ENCODE results near the gene CPLX1.
"Not testable (repeated sequence)": the region's sequence is repeated elsewhere in the genome, so short reads cannot be mapped to it uniquely, and the experiment has no call there.

Gene CPLX1

DNA sequence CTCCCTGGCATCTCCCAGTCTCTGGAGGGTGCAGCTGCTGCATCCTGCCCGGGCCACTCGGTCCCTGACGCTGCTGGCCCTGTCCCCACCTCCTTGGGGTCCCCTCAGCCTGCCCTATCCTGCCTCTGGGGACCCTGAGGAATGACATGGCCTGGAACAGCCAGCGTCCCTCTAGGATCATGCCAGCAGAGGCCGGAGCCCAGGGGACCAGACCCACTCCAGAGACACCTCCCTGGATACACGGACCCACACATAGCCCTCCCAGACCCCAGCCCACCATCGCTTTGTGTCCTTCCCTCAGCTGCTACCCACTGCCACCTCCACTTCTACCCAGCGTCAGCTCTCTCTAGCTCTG, 35.5 kb downstream of the CPLX1 start:
- no peak for DNase-seq

GRCh38 chr4:789571-790465, 36.1 kb downstream of the CPLX1 start:
- no peak for DNase-seq

DNA sequence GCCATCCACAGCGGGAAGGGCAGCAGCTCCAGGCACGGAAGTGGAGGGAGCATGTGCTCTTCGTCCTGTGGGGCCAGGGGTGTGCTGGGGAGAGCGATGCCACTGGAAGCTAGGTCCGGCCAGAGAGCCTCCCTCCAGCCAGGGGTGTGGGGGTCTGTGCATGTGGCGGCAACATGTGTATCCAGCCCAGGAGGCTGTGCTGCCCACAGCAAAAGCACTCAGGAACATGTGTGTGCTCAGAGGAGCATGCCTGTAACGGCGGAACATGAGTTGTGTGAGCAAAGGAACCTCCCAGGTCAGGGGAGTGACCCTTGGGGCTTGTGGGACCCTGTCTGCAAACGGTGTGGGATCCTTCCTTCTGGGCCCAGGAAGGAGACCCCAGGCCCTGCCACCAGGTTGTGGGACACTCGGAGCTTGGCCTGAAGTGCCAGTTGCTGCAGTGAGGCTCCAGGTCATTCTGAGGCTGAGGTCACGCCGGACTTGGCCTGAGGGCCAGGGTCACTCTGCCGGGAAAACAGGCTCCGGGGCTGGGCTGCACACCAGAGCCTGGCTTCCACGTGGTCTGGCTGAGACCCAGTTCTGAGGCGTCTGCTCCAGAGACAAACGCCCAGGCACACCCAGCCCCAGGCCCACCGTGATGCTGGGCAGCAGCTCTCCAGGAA, 37.2 kb downstream of the CPLX1 start:
- no peak for DNase-seq

- DNase-seq = no peak
Observed at GRCh38 chr4:788006-788635, 37.8 kb downstream of the CPLX1 start.

- no peak for DNase-seq
Observed at GRCh38 chr4:787561-787981, 38.4 kb downstream of the CPLX1 start.

DNA sequence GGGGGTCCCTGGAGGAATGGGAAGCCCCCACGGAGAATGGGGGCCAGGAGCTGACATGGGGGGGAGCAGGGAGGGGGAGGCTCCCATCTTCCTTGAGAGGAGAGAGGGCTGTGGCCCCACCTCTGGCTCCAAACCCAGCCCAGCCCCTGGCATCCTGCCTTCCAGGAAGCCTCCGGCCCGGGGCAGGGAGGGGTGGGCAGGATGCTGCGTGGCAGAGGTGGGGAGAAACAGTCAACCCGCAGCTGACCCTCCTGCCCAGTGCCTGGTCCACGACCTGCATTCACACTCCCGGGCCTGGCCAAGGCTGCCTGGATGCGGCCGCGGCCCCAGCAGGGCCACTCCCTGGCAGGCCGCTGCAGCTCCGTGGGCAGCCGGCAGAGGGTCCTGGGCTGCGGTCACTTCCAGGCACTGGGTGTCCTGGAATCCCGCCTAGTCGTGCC, 39.0 kb downstream of the CPLX1 start:
- no peak for DNase-seq

DNA sequence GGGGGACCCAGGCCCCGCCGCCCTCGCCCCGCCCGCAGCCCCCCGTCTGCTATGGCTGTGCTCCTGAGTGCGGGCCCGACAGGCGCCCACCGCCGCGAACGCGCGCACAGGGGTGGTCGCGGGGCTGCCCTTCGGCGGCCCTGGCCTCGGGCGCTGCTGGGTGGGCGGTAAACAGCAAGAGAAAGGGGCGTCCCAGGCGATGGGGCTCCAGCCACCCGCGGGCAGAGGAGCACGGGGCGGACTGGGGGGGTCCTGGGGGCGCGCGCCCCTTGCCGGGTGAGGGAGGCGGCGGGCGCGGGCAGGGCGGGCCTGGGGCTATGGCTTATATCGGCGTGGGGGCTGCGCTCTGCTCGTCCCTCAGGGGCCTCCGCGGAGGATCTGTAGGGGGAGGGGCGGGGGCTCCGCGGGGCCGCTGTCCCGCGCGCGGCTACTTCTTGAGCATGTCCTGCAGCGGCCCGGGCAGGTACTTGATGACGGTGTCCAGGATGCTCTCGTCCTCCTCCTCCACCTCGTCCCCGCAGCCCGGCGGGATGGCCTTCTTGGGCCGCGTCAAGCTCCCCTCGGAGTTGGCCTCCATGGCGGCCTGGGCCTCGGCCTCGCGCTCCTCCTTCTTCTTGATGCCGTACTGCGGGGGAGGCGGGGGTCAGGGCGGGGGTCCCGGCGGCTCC, 39.7 kb downstream of the CPLX1 start:
- DNase-seq = no peak

GRCh38 chr4:785332-786073, 40.4 kb downstream of the CPLX1 start:
- peak; percentile 48 for DNase-seq

- no peak for DNase-seq
Observed at GRCh38 chr4:784401-785331, 41.3 kb downstream of the CPLX1 start.

DNA sequence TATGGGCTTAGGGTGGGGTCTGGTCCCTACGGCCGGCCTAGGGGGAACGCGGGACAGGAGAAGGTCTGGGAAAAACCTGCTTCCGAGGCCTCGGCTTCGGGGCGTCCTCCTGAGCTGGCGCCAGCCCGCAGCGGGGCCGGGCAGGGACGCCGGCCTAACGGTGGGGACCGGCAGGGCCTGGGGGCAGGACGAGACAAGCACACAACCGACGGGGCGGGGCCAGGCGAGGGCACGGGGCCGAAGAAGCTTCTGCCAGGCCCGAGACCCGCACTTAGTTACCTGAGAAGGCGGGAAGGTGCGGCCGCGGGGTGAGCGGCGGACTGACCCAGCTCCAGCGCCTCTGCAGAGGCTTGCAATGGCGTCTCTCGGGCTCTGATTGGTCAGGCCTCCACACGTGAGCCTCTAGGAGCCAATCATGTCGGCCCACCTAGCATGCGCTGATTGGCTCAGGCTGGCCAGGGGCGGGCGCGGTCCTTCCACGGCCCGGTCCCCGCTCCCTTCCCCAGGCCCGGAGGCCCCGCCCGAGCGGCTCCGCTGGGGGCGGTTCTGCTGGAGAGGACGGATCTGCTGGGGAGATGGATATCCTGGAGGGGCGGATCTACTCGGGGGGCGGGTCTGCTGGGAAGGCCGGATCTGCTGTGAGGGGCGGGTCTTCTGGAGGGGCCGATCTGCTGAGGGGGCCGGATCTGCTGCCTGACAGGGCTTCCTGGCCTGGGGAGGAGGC, 44.3 kb downstream of the CPLX1 start:
- peak; percentile 99 for DNase-seq

DNA sequence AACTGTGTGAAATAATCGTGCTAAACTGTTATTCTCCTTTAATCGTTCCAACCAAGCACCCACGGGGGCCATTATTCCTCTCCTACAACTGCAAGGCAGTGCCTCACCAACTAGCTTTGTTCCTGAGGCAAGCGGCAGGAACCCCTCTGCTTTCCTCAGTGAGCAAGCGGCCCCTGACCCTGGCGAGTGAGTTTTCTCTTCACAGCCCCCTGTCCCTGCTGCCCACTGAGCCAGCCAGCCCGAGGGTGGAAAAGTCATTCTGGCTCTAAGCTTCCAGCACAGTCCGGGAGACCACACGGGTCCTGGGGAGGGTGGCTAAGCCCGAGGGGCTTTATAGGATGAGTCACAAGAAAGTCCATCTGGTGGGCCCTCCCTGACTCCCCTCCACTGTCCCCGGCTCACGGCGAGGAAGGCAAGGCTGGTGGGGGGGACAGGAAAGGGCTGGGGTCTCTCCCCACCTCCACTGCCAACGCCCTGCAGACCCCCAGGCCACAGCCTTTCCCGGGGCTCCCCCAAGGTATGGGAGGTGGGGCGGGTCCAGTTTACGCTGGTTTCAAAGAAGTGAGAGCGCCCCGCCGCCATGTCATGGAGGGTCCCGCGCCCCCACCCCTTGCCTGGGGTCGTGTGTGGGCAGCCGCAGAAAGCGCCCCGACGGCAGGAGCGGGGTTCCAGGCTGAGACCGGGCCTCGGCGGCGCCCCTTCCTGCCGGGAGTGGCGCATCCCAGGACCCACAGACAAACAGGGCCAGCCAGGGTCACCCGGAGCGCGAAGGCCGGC, 45.0 kb downstream of the CPLX1 start:
- DNase-seq = no peak

- not testable (repeated sequence) for DNase-seq
Observed at GRCh38 chr4:780255-780654, 45.7 kb downstream of the CPLX1 start.

DNA sequence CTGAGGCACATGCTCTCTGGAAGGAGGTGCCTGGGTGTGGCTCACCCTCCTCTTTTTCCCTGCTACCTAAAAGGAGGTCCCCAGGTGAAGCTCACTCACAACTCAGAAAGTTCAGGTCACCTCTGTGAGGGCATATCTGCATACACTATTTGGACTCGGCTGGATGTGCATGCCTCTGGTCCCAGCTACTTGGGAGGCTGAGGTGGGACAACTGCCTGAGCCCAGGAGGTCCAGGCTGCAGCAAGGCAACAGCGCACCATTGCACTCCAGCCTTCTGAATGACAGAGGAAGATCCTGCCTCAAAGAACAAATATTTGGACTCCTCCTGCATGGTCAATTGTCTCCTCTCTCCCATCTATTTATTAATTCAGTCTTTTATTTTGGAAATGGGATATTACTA, 46.4 kb downstream of the CPLX1 start:
- DNase-seq = no peak

DNA sequence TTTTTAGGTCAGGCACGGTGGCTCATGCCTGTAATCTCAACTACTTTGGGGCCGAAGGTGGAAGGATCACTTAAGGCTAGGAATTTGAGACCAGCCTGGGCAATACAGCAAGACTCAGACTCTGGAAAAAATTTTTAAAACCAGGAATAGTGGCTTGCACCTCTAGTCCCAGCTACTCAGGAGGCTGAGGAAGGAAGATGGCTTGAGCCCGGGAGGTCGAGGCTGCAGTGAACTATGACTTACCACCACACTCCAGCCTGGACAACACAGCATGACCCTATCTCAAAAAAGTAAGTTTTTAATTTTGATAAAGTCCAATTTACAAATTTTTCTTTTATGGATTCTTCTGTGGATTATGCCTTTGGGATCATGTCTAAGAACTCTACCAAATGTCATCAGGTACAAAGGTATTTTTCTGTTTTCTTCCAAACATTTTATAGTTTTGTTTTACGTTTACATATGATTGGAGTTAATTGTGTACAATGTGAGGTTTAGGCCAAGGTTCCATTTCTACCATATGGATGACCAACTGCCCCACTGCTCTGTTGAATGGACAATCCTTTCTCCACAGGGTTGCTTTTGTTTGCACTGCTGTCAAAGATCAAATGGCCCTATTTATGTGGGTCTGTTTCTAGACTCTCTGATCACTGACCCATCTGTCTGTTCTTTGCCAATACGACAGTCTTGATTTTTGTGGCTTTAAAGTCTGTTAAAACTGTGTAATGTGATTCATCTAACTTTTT, 48.2 kb downstream of the CPLX1 start:
- no peak for DNase-seq

- no peak for DNase-seq
Observed at GRCh38 chr4:776743-777441, 49.0 kb downstream of the CPLX1 start.

DNA sequence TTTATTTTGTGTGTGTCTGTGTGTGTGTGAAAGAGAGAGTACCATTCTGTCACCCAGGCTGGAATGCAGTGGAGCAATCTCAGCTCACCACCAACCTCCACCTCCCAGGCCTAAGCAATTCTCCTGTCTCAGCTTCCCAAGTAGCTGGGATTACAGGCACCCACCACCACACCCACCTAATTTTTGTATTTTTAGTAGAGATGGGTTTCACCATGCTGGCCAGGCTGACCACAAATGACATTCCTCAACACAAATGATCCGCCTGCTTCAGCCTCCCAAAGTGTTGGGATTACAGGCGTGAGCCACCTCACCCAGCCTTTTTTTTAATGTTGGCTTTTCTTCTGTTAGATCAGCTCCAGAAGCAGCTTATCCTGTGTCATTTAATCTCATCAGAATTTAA, 50.4 kb downstream of the CPLX1 start:
- DNase-seq = not testable (repeated sequence)

DNA sequence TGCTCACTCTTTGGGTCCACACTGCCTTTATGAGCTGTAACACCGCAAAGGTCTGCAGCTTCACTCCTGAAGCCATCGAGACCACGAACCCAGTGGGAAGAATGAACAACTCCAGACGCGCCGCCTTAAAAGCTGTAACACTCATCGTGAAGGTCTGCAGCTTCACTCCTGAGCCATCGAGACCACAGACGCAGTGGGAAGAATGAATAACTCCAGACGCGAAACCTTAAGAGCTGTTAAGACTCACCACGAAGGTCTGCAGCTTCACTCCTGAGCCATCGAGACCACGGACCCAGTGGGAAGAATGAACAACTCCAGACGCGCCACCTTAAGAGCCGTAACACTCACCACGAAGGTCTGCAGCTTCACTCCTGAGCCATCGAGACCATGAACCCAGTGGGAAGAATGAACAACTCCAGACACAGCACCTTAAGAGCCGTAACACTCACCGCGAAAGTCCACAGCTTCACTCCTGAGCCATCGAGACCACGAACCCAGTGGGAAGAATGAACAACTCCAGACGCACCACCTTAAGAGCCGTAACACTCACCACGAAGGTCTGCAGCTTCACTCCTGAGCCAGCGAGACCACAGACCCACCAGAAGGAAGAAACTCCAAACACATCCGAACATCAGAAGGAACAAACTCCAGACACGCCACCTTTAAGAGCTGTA, 51.4 kb downstream of the CPLX1 start:
- DNase-seq = not testable (repeated sequence)

DNA sequence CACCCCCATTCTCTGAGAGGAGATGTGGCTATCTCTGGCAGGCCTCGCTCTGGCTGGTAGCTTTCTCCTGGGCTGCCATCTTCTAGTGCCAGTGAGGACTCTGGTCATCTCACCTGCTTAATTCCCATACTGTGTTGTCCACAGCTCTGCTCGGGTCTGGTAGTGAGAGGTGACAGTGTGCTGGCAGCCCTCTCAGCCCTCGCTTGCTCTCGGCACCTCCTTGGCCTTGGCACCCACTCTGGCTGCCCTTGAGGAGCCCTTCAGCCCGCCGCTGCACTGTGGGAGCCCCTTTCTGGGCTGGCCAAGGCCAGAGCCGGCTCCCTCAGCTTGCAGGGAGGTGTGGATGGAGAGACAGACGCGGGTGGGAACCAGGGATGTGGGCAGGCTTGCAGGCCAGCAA, 52.7 kb downstream of the CPLX1 start:
- no peak for DNase-seq

Data from hematopoietic multipotent progenitor cell treated with erythropoietin and hydrocortisone succinate and interleukin-3 and kit ligand, for 6 days (in vitro differentiated cells).